ENCODE measurements around the gene NCKAP1.

NCKAP1 gene

GRCh38 chr2:182951948-182952663 lies 86.2 kb downstream of the NCKAP1 start:
- DNase-seq: no peak

GRCh38 chr2:182950546-182950945 lies 87.7 kb downstream of the NCKAP1 start:
- DNase-seq: no peak

- peak in 2 of 14 donors; percentile 3 to 16 for DNase-seq
Observed at GRCh38 chr2:182949572-182950189, 88.6 kb downstream of the NCKAP1 start.

DNA sequence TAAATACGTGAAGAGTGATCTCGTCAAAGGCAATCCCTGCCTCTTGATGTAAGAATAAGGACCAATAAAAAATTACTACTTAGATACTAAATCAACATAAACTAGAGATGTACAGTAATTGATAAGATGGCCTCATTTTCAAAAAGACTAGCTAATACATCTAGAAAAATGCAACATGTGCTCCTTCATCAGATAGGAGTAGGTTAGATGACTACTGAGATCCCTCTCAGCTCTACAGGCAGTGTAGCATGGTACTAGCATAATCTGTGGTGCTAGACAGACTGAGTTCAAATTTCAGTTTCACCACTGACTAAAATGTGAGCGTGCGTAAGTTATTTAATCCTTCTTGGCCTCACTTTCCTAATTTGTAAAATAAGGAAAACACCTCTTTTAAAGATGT lies 89.2 kb downstream of the NCKAP1 start:
- DNase-seq: no peak

DNA sequence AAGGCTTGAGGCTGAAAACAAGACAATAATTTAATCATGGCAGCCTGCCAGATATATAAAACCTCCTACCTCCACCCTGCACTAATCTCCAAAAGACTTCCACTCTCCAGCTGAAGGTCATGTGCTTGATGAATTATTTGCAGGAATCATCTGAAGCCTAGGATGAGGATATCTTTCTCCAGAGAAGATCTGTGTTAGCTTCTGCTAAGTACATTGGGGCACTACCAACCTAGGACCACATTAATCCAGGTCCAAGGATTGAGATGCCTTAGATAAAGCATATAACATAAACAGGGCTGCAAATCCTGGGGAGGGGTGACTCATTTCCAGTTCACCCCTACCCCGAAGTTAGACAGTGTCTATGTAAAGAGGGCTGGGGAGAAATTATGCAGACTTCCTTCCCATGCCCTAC lies 91.3 kb downstream of the NCKAP1 start:
- no peak for DNase-seq

DNA sequence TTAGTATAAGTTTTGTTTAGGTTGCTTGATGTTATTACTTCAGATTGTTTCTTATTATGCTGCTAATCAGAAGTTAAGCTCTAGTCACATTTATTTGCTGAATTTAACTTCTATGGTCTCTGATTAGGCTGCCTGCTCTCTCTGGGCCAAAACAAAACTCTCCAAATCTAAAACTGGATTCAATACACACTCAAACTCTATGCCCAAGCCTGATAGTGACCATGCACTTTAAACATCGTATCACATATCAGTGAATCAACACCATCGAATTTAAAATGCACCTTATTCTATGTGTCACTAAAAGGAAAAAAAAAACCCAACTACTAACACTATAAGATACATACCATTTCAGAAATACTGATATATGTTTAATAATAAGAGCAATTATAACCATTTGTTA lies 94.9 kb downstream of the NCKAP1 start:
- DNase-seq: no peak

- no peak for DNase-seq
Observed at GRCh38 chr2:182942756-182943155, 95.5 kb downstream of the NCKAP1 start.

GRCh38 chr2:182941919-182942318 lies 96.3 kb downstream of the NCKAP1 start:
- no peak for DNase-seq

GRCh38 chr2:182941121-182941722 lies 97.0 kb downstream of the NCKAP1 start:
- no peak for DNase-seq

DNA sequence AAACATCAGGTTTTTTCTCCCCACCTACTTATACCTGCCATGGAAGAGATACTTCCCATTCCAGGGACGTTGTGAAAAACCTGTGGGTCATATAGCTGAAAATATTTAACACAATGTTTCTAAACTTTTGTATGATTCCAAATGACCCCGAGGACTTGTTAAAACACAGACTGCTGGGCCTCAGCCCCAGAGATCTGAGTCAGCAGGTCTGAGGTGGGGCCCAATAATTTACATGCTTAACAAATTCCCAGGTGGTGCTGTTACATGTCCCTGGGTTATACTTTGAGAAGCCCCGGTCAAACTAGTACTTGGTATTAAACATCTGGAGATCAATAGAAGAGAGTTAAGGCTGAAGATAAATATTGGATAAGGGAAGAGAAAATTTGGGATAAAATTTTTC lies 100.4 kb downstream of the NCKAP1 start:
- no peak for DNase-seq

DNA sequence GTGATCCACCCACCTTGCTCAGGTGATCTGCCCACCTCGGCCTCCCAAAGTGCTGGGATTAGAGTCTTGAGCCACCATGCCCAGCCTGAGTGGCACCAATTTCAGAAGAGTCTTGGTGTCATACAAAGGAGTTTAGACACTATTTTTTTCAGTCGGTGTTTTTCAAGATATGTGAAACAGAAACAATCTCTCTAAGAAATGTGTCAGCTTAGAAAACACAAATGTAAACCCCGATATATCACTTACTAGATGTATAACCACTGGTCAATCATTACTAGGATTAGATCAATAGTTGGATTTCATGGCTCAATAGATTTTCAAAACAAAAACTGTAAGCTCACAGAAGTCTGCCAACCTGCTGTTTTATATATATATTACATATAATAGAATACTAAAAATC lies 104.6 kb downstream of the NCKAP1 start:
- no peak for DNase-seq

DNA sequence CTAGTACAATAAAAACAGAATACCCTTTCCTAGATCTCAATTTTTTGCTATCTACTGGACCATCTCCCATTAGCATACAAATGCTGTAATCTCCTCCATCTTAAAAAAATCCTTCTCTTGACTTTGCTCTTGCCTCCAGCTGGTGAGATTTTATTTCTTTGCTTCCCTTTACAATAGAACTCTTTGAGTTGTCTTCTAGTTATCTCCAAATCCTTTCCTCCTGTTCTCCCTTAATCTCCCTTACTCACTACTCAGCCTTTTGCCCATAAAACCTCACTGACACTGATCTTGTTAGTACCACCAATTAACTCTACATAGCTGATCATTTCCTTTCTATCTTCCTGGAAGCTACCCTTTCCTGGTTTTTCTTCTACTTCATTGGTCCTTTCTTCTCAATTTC lies 108.3 kb downstream of the NCKAP1 start:
- DNase-seq: no peak

GRCh38 chr2:182924306-182924705 lies 114.0 kb downstream of the NCKAP1 start:
- DNase-seq: peak in 2 of 14 donors; percentile 3 to 5

DNA sequence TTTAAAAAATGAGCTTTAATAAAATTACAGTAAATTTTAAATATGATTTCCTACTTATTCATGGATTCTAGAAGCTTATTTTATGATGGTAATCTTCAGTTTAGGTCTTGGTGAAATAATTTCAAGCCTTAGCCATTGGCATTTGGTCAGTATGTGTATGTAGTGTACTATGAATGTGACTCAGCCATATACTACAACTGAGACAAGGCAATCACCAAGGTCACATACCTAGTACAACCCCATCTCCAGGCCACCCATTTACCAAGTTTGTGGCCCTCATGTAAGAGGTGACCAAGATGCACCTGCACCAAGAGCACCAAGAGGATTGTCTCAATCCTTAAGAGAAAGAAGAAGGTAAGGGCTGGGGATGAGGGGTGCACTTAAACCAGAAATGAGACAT lies 117.0 kb downstream of the NCKAP1 start:
- no peak for DNase-seq

- no peak for DNase-seq
Observed at GRCh38 chr2:182920631-182921056, 117.6 kb downstream of the NCKAP1 start.

- DNase-seq: no peak
Observed at GRCh38 chr2:182920089-182920488, 118.2 kb downstream of the NCKAP1 start.

DNA sequence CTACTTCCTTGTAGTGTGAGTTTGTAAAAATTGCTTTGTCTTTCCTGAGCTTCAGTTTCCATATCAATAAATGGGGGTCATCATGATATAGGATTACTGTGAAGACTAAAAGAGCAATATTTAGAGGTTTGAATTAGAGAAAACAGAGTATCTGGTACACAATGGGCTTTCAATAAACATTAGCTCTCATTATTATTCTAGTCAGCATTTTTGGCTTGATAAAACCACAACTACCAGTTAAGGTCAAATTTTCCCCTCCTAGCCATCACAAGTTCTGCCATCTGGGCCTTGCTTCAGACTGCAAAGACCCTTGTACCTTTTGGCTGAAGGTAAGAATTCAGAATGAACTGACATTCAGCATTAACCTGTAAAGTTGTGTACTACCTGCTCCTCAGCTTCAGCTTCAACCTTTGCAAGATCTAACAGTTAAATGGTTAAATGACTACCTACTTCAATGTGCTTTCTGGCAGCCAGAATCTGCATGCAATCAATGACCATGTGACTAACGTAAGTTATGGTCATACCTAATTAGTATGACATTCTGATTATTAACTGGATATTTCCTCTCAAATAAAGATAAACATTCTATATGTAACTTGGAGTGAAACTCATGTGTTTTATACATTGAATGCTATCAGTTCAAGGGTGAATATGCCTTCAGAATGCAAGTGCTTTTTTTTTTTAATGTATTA lies 119.2 kb downstream of the NCKAP1 start:
- no peak for DNase-seq

DNA sequence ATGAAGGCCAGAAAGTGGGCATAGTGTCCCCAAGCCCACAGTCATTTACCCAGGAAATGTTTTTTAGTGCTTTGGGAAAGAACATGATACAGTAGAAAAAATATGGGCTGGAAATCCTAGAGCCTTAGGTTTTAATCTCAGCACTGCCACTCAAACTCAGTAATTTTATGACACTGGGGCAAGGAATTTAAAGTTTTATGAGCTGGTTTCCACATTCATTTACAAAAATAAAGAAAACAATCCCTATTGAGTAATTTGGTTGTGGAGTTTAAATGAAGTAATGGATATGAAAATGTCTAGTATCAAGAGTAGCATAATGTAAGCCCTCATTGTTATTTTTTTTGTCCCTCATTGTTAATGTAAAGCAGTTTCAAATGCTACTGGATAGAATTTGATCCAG lies 120.3 kb downstream of the NCKAP1 start:
- no peak for DNase-seq

GRCh38 chr2:182916417-182916816 lies 121.8 kb downstream of the NCKAP1 start:
- no peak for DNase-seq

- DNase-seq: no peak
Observed at GRCh38 chr2:182915369-182916326, 122.6 kb downstream of the NCKAP1 start.

- DNase-seq: no peak
Observed at GRCh38 chr2:182914852-182915251, 123.4 kb downstream of the NCKAP1 start.

- no peak for DNase-seq
Observed at GRCh38 chr2:182913064-182913463, 125.2 kb downstream of the NCKAP1 start.
